ENCODE measurements around the gene ISCU.

The ISCU gene

GRCh38 chr12:108562348-108563135 is at the start of gene ISCU:
Gene ISCU, plus strand, starts transcription at chr12:108562596. Its CDS starts 27 bp downstream, at chr12:108562623.
- peak; percentile 89 to 96 for DNase-seq

GRCh38 chr12:108514468-108514972 is 47.9 kb upstream of the ISCU start:
- DNase-seq = no peak

DNA sequence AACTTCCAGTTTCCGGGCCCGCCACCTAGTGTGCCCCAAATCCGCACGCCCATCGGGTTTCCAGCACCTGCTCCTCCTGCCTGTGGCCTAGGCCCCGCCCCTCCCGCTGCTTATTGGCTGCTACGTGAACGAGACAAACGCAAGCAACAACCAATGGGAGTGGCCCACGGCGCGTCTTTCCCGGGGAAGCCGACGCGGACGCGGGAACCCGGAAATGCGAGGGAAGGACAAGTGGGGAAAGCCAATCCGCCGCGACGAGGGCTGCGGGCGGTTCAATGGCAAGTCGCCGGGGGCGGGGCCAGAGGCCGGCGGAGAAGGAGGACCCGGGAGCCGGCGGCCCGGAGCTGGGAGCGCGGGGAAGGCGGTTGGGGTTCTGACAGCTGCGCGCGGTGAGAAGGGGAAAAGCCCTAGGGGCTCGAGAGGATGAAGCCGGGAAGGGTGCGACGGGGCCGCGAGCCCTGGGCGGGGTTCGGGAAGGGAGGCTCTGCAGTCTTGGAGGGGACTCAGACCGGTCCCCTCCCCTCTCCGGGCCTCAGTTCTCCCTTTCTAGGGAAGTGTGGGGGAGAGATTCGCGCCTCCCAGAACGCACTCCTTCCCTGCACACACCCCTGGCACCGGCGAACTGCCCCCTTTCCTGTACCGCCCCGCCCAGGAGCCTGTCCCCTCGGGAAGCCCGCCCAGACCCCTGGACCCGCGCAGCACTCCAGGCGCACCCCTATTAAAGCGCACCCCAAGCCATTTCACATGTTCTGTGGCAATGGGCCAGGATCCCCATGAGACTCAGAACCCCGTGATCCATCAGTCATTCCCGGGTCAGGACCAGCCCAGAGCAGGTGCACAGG is 47.2 kb upstream of the ISCU start, which contains the start of gene FICD:
FICD (plus strand) TSS at position 305 of the 842 bp plus-strand sequence. CDS start 1,696 bp downstream, outside the sequence.
- peak; percentile 97 to 98 for DNase-seq

DNA sequence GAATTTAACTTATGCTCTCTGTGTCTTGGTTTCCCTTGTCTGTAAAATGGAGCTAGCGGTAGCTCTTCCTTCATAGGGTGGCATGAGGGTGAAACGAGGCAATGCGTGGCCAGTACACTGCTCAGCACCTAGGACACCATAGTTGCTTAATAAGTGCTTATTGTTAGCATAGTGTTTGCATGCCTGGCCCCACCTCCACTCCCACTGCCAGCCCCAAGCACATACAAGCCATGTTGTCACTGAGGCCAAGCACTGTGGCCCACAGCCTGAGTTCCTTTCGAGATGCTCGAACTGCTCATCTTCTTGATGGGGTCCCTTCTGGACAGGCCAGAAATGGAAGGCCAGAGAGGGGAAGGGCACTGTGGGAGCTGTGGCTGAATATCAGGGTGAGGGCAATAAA is 46.5 kb upstream of the ISCU start:
- DNase-seq = no peak

- DNase-seq = peak in 1 of 2 experiments; percentile 45
These were observed 45.7 kb upstream of the ISCU start for GRCh38 chr12:108516511-108517275.

- no peak for DNase-seq
These were observed 44.9 kb upstream of the ISCU start for GRCh38 chr12:108517288-108518100.

- DNase-seq = no peak
These were observed 44.2 kb upstream of the ISCU start for GRCh38 chr12:108518101-108518715.

- no peak for DNase-seq
These were observed 43.5 kb upstream of the ISCU start for GRCh38 chr12:108518716-108519496.

- peak in 1 of 2 experiments; percentile 12 for DNase-seq
These were observed 42.8 kb upstream of the ISCU start for GRCh38 chr12:108519558-108519957.

DNA sequence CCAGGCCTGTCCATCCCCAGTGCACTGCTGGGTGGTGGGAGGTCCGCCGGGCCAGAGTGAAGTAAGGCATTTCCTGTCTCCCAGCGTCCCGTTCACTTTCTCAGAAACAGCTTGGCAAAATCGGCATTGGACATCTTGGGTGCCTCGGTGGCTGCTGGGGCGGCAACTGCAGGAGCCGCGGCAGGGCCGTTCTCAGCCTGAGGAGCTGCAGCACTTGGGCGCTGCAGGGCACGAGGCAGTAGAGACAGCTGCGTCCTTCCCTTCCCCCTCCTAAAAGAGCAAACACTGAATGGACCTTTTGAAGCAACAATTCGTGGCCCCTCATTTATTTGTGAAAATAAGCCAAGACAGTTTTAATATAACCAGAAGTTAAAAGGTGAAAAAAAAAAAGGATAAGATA is 39.0 kb upstream of the ISCU start:
- DNase-seq = no peak

DNA sequence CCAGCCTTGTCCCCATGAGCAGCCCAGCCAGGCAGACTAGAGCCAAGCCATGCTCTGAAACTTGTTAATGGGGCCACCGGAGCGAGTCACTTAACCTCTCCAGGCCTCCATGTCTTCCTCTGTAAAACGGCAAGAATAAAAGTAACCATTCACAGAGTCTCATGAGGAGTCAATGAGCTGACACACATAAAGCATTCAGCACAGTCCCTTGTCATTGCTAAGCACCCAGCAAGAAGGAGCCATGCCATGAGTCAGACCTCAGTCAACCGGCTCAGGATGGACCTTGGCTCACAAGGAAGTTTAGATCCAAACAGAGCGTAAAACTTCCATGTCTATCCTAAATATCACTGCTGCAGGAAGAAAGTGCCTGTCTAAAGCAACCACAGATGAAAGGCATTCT is 36.7 kb upstream of the ISCU start:
- DNase-seq = no peak

GRCh38 chr12:108526482-108527165 is 35.8 kb upstream of the ISCU start:
- no peak for DNase-seq

DNA sequence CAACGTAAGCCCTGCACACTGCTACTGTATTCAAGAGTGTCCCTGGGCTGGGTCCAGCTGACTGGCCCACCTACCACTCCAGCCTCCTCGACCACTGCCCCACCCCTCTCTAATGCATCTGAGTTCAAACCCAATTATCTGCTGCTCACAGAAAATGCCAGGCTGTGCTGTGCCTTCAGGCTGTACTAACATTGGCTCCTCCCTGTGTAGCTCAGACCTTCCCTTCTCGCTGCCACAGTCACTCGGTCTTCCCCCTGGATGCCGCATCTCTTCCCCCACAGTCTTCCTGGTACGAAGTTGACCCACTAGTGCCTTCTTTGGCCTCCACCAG is 35.3 kb upstream of the ISCU start:
- no peak for DNase-seq

DNA sequence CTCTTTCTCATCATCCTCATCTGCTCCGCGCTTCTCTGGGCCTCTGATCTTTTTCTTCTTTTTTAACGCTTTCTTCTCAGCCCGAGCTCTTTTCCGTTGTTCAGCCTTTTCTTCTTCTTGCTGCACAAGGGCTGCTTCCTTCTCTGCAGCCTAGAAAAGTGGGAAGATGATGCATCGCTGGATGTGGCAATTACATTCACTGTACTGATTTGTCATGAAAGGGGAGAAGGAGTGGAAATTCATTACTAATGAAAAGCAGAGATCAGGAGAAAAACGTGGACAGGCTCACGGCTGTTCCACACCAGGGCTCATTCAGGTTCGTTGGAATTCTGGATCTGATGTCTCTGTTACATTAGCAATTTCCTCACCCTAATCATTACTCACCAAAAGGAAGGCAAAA is 32.2 kb upstream of the ISCU start:
- no peak for DNase-seq

DNA sequence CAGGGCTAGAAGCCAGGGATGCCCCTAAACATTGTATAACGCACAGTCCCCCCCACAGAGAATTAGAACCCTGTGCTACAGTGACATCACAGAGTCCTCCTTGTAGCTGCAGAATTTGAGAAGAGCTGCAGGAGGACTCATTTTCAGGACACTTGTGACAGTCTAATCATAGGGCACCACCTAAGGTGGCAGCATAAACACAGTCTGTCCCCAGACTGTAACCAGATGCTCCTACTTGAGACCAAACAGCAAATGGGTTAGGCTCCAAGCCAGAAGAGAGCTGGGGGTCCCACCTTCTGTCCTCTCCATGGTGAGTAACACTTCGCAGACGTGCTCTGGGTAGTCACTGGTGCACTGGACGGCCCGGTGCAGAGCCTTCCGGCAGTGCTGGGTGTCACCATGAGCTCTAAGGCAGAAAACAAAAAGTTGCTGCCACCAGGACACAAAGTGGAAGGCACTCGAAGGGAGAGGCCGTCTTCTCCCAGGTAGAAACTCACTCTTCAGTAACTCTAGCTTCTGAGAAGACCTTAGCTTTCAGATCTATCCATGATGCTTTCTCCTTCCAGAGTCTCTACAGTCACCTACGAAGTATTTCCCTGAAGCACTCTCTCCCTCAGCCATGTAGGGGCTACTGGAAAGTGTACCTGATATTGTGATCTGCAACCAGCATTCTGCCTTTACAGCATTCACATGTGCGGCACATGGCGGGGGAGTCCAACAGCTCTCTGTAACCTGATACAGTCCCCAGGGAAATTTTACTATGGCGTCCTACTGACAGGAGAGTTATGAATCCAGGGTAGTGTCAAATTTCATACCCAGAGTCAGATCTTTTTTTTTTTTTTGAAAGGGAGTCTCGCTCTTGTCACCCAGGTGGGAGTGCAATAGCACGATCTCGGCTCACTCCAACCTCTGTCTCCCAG is 30.2 kb upstream of the ISCU start:
- DNase-seq = peak; percentile 96 to 97

DNA sequence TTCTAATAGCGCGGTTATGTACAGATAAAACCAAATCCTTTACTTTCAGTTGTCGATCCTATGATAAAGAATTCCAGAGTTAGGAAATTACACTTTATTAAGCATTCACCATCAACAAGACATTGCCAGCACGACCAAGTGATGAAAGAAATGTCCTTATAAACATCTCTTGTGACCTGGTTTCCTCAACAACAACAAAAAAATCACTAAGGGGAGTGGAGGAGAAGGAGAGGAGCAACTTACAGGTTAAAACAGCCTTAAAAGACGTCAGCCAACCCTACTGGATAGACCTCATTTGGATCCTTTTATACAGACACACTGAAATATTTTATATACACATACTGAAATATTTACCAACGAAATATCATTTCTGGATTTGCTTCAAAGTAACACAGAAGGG is 24.2 kb upstream of the ISCU start:
- DNase-seq = no peak

DNA sequence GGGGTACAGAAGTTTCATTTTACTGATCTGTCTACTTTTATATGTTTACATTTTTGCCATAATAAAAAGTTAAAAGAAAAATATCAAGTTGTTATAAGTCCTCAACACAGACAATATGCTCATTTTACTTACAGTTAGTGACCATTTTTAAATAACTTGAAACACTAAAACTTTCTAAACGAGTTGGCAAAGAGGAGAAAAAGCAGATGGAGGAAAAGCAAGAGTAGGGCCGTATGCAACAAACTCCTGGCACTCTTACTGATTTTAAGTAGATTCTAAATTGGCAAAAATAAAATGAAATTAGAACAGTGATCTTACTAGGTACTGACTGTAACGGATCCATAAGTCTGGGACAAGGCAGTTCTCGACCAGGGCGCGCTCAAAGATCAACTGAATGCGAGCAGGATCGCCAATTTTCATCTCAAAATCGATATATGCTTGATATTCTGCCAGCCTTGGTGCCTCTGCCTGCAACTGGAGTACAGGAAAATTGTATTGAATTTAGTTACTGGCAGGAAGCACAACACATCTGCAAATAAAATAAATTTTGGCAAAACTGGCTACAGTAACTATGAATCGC is 23.7 kb upstream of the ISCU start:
- no peak for DNase-seq

DNA sequence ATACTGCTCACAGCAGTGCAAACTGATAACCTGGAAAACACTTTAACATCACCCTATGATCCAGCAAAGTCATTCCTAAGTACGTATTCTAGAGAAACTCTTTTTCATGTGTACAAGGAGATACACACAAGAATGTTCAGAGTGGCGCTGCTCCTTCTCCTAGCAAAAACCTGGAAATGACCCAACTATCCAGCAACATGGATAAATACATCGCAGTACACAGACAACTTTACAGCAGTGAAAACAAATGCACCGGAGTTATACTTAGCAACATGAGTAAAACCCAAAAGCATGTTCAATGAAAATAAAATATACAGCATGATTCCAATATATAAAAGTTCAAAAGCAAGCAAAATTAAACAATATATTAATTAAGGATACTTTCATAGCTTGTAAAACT is 20.1 kb upstream of the ISCU start:
- no peak for DNase-seq

DNA sequence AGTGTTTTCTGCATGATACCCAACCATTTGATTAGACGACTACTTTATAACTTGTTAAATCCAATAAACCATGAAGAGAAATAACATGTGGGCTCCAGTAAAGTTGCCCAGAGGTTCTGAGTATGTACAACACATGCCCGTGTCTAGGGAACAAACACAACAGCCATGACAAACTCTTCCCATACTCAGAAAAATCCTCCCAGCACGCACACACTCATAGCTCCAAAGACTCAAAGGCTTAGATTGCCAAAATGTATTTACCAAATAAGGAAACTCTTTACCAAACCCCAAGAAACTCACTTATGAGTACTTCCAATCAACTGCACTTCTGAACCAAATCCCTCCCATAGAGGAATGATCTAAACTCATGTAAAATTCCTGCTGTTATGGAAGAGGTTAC is 18.7 kb upstream of the ISCU start:
- DNase-seq = no peak
